Mesothelial cell of epicardium (in vitro differentiated cells): ENCODE measurements around the gene COL10A1. TPM values are rescaled to one million over a fixed set of nuclear protein-coding genes. Genes with fewer than 3 reads are reported as not detected.

Experiments used
- DNase-seq, 2 experiments: peaks; one replicate each; pipeline ENCODE4 v3.0.0; 2021; ENCODE audit warnings: low spot score in 2 of 2; ENCODE audit not compliant: unreplicated experiment in 2 of 2
- H3K27ac Mint-ChIP-seq: 2 replicates; pipeline ENCODE4 v1.8.0; 2021; ENCODE audit warnings: mixed read lengths
- H3K27me3 Mint-ChIP-seq: 2 replicates; pipeline ENCODE4 v1.8.0; 2021; ENCODE audit warnings: low read depth, mixed read lengths
- H3K36me3 Mint-ChIP-seq: 2 replicates; pipeline ENCODE4 v1.8.0; 2021; ENCODE audit warnings: mixed read lengths
- H3K4me1 Mint-ChIP-seq: 2 replicates; pipeline ENCODE4 v1.8.0; 2021; ENCODE audit warnings: mixed read lengths
- H3K4me3 Mint-ChIP-seq: 2 replicates; pipeline ENCODE4 v1.8.0; 2021; ENCODE audit warnings: mild to moderate bottlenecking, moderate library complexity, mixed read lengths
- H3K9me3 Mint-ChIP-seq: 2 replicates; pipeline ENCODE4 v1.8.0; 2021; ENCODE audit warnings: mixed read lengths
- CTCF ChIP-seq: fragments of 200-600 bp; sonication (generic); IDR thresholded peaks from one replicate; pipeline ENCODE4 v1.5.0; 2021; ENCODE audit warnings: antibody characterized with exemption; ENCODE audit not compliant: unreplicated experiment
- total RNA-seq: library from RNA; stranded (reverse); gene quantifications from 3 replicates; pipeline ENCODE4 v1.2.1, GENCODE V29; 2021

COL10A1 gene
- total RNA-seq, 1 donor from 2014 or later: not detected

GRCh38 chr6:116168148-116168547 lies 42.2 kb upstream of the COL10A1 start:
- TF ChIP-seq CTCF: no peak
- H3K4me3 Mint-ChIP-seq: no peak overlapping the region
- peaks cover 48% of the 10 kb centered on the region for H3K9me3 Mint-ChIP-seq
- no peak overlapping the region for H3K27ac Mint-ChIP-seq
- peaks cover 39% of the 10 kb centered on the region for H3K36me3 Mint-ChIP-seq
- H3K27me3 Mint-ChIP-seq: no peaks in the 10 kb centered on the region
- H3K4me1 Mint-ChIP-seq: no peaks in the 10 kb centered on the region
- DNase-seq: no peak

- DNase-seq: no peak
- H3K9me3 Mint-ChIP-seq: peaks cover 60% of the 10 kb centered on the region
- H3K27ac Mint-ChIP-seq: no peak overlapping the region
- H3K4me3 Mint-ChIP-seq: no peak overlapping the region
- TF ChIP-seq CTCF: no peak
- no peaks in the 10 kb centered on the region for H3K27me3 Mint-ChIP-seq
- H3K36me3 Mint-ChIP-seq: peaks cover 52% of the 10 kb centered on the region
- no peaks in the 10 kb centered on the region for H3K4me1 Mint-ChIP-seq
Measured at GRCh38 chr6:116166369-116166768, 40.4 kb upstream of the COL10A1 start.

- Mint-ChIP-seq H3K36me3 (peaks cover 53% of the 10 kb centered on the region), H3K27ac (no peak overlapping the region), H3K9me3 (peaks cover 60% of the 10 kb centered on the region), H3K4me1 (no peaks in the 10 kb centered on the region), H3K4me3 (no peak overlapping the region), H3K27me3 (no peaks in the 10 kb centered on the region)
- DNase-seq: no peak
- no peak for TF ChIP-seq CTCF
Measured at GRCh38 chr6:116165596-116165995, 39.7 kb upstream of the COL10A1 start.

GRCh38 chr6:116159782-116160524 lies 34.0 kb upstream of the COL10A1 start:
- DNase-seq: no peak
- H3K4me1 Mint-ChIP-seq: peaks cover 5% of the 10 kb centered on the region
- no peaks in the 10 kb centered on the region for H3K27me3 Mint-ChIP-seq
- no peak for TF ChIP-seq CTCF
- H3K27ac Mint-ChIP-seq: no peak overlapping the region
- no peak overlapping the region for H3K4me3 Mint-ChIP-seq
- H3K36me3 Mint-ChIP-seq: peaks cover 31% of the 10 kb centered on the region
- peaks cover 34% of the 10 kb centered on the region for H3K9me3 Mint-ChIP-seq

GRCh38 chr6:116158641-116159040 lies 32.7 kb upstream of the COL10A1 start:
- TF ChIP-seq CTCF: no peak
- H3K27me3 Mint-ChIP-seq: no peaks in the 10 kb centered on the region
- H3K9me3 Mint-ChIP-seq: peaks cover 24% of the 10 kb centered on the region
- no peak overlapping the region for H3K27ac Mint-ChIP-seq
- H3K4me1 Mint-ChIP-seq: peaks cover 5% of the 10 kb centered on the region
- H3K36me3 Mint-ChIP-seq: peaks cover 23% of the 10 kb centered on the region
- H3K4me3 Mint-ChIP-seq: no peak overlapping the region
- DNase-seq: no peak
